SK-N-SH (cell line): ENCODE results near the gene PNKD. TPM values are rescaled to one million over a fixed set of nuclear protein-coding genes. Genes with fewer than 3 reads are reported as not detected.
"Not testable (repeated sequence)": the region's sequence is repeated elsewhere in the genome, so short reads cannot be mapped to it uniquely, and the experiment has no call there.

ENCODE experiments used
- CTCF ChIA-PET: fragments of 300-600, 350-600 bp; formaldehyde crosslinking; extraction: SDS; loops from one replicate; lab custom pipeline; 2021; lab: Yijun Ruan, JAX
- POLR2A ChIA-PET: fragments of 350-600 bp; sonication (Branson Sonifier 250); formaldehyde crosslinking; extraction: SDS; loops from one replicate; lab custom pipeline; 2020; ENCODE audit warnings: antibody characterized with exemption, inconsistent platforms; lab: Yijun Ruan, JAX
- DNase-seq: peaks from one replicate; pipeline ENCODE4 v3.0.0; 2012
- H2AFZ ChIP-seq: fragments of 200-600 bp; sonication (generic); 2 replicates; pipeline ENCODE4 v1.8.1; 2016; ENCODE audit warnings: antibody characterized with exemption, mild to moderate bottlenecking, low read depth
- H3F3A ChIP-seq: fragments of 200-600 bp; sonication (generic); replicated peaks from 2 replicates; pipeline ENCODE3; 2016; ENCODE audit warnings: antibody characterized with exemption, mild to moderate bottlenecking; ENCODE audit not compliant: insufficient read depth
- H3K27ac ChIP-seq, 2 experiments: fragments of 200-500 bp in 1 of 2; fragments of 200-600 bp in 1 of 2; sonication (Bioruptor generic) in 1 of 2; sonication (generic), shearing (Covaris generic) in 1 of 2; 2 replicates each; pipeline versions ENCODE4 v1.5.1 to v1.6.1; 2014 to 2016; ENCODE audit warnings: low read depth in 2 of 2, inconsistent platforms in 1 of 2, low read length in 1 of 2, mild to moderate bottlenecking in 1 of 2, mixed read lengths in 1 of 2
- H3K27me3 ChIP-seq: fragments of 200-600 bp; sonication (generic), shearing (Covaris generic); 2 replicates; pipeline ENCODE4 v1.6.1; 2016; ENCODE audit warnings: mixed run types; ENCODE audit not compliant: insufficient read depth
- H3K36me3 ChIP-seq, 2 experiments: fragments of 200-500 bp in 1 of 2; fragments of 200-600 bp in 1 of 2; sonication (Bioruptor generic) in 1 of 2; sonication (generic) in 1 of 2; replicated peaks in 1 of 2; 2 replicates each; pipeline versions ENCODE3 to v1.5.1; 2014 to 2016; ENCODE audit warnings: low read length in 1 of 2, mild to moderate bottlenecking in 1 of 2; ENCODE audit not compliant: insufficient read depth in 2 of 2, control insufficient read depth in 1 of 2
- H3K4me1 ChIP-seq, 2 experiments: fragments of 200-500 bp in 1 of 2; fragments of 200-600 bp in 1 of 2; sonication (Bioruptor generic) in 1 of 2; sonication (generic), shearing (Covaris generic) in 1 of 2; 2 replicates each; pipeline versions ENCODE4 v1.5.1 to v1.6.1; 2014 to 2016; ENCODE audit warnings: low read depth in 1 of 2, low read length in 1 of 2, mixed run types in 1 of 2; ENCODE audit not compliant: insufficient read depth in 2 of 2, control insufficient read depth in 1 of 2
- H3K4me2 ChIP-seq: fragments of 200-600 bp; sonication (generic), shearing (Covaris generic); 2 replicates; pipeline ENCODE4 v1.6.1; 2017; ENCODE audit warnings: mixed run types
- H3K4me3 ChIP-seq, 2 experiments: fragments of 200-500 bp in 1 of 2; fragments of 200-600 bp in 1 of 2; sonication (Bioruptor generic) in 1 of 2; sonication (generic), shearing (Covaris generic) in 1 of 2; 2 replicates each; pipeline versions ENCODE4 v1.5.1 to v1.8.1; 2014 to 2016; ENCODE audit warnings: low read depth in 2 of 2, inconsistent platforms in 1 of 2, low read length in 1 of 2, mild to moderate bottlenecking in 1 of 2, mixed read lengths in 1 of 2, moderate library complexity in 1 of 2
- H3K79me2 ChIP-seq: fragments of 200-600 bp; sonication (generic); 2 replicates; pipeline ENCODE4 v1.8.1; 2017; ENCODE audit warnings: mild to moderate bottlenecking; ENCODE audit not compliant: insufficient read depth
- H3K9ac ChIP-seq: fragments of 200-600 bp; sonication (generic); 2 replicates; pipeline ENCODE4 v1.6.1; 2017; ENCODE audit warnings: mixed run types
- H3K9me2 ChIP-seq: fragments of 200-600 bp; sonication (generic); 2 replicates; pipeline ENCODE4 v1.6.1; 2017; ENCODE audit warnings: mixed run types
- H3K9me3 ChIP-seq: fragments of 200-600 bp; sonication (generic); 2 replicates; pipeline ENCODE4 v1.6.1; 2017; ENCODE audit warnings: mixed run types, mild to moderate bottlenecking, moderate library complexity
- H4K20me1 ChIP-seq: fragments of 200-600 bp; sonication (generic); 2 replicates; pipeline ENCODE4 v1.6.1; 2017; ENCODE audit warnings: mild to moderate bottlenecking, mixed run types; ENCODE audit not compliant: insufficient read depth
- CTCF ChIP-seq: fragments of 200-600 bp; sonication (generic); IDR thresholded peaks from 2 replicates; pipeline ENCODE4 v1.6.1; 2017; ENCODE audit warnings: antibody characterized with exemption, mild to moderate bottlenecking, moderate library complexity
- ELF1 ChIP-seq: IDR thresholded peaks from 2 replicates; pipeline ENCODE4 v1.4.0; 2012
- FOSL2 ChIP-seq: IDR thresholded peaks from 2 replicates; pipeline ENCODE4 v1.4.0; 2012; ENCODE audit warnings: low read depth, mild to moderate bottlenecking, moderate library complexity, borderline replicate concordance
- FOXJ3 ChIP-seq: sonication (generic); formaldehyde crosslinking; IDR thresholded peaks from 2 replicates; pipeline ENCODE4 v1.5.1; 2020; ENCODE audit warnings: mild to moderate bottlenecking, missing genetic modification reagents
- GABPA ChIP-seq: IDR thresholded peaks from 2 replicates; pipeline ENCODE4 v1.4.0; 2012; ENCODE audit warnings: low read depth, mild to moderate bottlenecking
- GATA2 ChIP-seq: sonication (generic); formaldehyde crosslinking; IDR thresholded peaks from 2 replicates; pipeline ENCODE4 v1.5.0; 2020; ENCODE audit warnings: mild to moderate bottlenecking, missing genetic modification reagents
- IRF3 ChIP-seq: fragments of 150-350 bp; IDR thresholded peaks from 2 replicates; pipeline ENCODE4 v1.6.1; 2016; ENCODE audit warnings: mild to moderate bottlenecking, low read depth, low read length
- JUND ChIP-seq: IDR thresholded peaks from 2 replicates; pipeline ENCODE4 v1.4.0; 2012
- MAX ChIP-seq: IDR thresholded peaks from 2 replicates; pipeline ENCODE4 v1.4.0; 2012; ENCODE audit warnings: low read depth
- NFIC ChIP-seq: IDR thresholded peaks from 2 replicates; pipeline ENCODE4 v1.4.0; 2012; ENCODE audit warnings: borderline replicate concordance
- RCOR1 ChIP-seq: fragments of 150-350 bp; IDR thresholded peaks from 2 replicates; pipeline ENCODE4 v1.6.1; 2017; ENCODE audit warnings: antibody characterized with exemption, low read length
- SIN3A ChIP-seq: IDR thresholded peaks from 2 replicates; pipeline ENCODE4 v1.6.1; 2012; ENCODE audit warnings: low read depth, mild to moderate bottlenecking, low read length, moderate library complexity, borderline replicate concordance
- SMC3 ChIP-seq: IDR thresholded peaks from 2 replicates; pipeline ENCODE4 v1.6.1; 2012; ENCODE audit warnings: low read depth, low read length, improper control_type of control experiment
- TAF1 ChIP-seq: IDR thresholded peaks from 2 replicates; pipeline ENCODE4 v1.6.1; 2012; ENCODE audit warnings: low read depth, mild to moderate bottlenecking, low read length, moderate library complexity, borderline replicate concordance
- TEAD4 ChIP-seq: IDR thresholded peaks from 2 replicates; pipeline ENCODE4 v1.4.0; 2012; ENCODE audit warnings: mild to moderate bottlenecking, borderline replicate concordance; ENCODE audit not compliant: insufficient read depth
- USF2 ChIP-seq: fragments of 150-350 bp; IDR thresholded peaks from 2 replicates; pipeline ENCODE4 v1.6.1; 2017; ENCODE audit warnings: antibody characterized with exemption, low read length, low read depth, borderline replicate concordance
- WGBS: methylation state at CpG from one replicate; pipeline ENCODE4 v1.1.6; 2017; ENCODE audit warnings: low lambda C conversion rate; 5-methylcytosine and 5-hydroxymethylcytosine counted together
- polyA plus RNA-seq, 3 experiments: library from polyadenylated mRNA; depleted of rRNA; stranded (reverse); fragments of >200 nt; gene quantifications; 2 replicates each; pipeline ENCODE4 v1.2.3, GENCODE V29; 2012

PNKD gene
- polyA plus RNA-seq, 1 of the 3 experiments (the other 2 are of a cell fraction): 101 TPM

- H3K27ac ChIP-seq: no peak overlapping the region
- CTCF ChIA-PET: no interaction called here
- no peaks in the 10 kb centered on the region for H3K27me3 ChIP-seq
Measured at GRCh38 chr2:218313356-218313755, 43.0 kb downstream of the PNKD start.

GRCh38 chr2:218314764-218315163, 44.4 kb downstream of the PNKD start:
- H2AFZ ChIP-seq, H4K20me1 ChIP-seq, H3K4me3 ChIP-seq, H3K36me3 ChIP-seq, H3K9me2 ChIP-seq, H3K4me1 ChIP-seq, H3K27ac ChIP-seq, H3K9ac ChIP-seq, H3K4me2 ChIP-seq, H3K9me3 ChIP-seq, H3K79me2 ChIP-seq, H3F3A ChIP-seq, DNase-seq, POLR2A ChIA-PET, H3K27me3 ChIP-seq: not testable (repeated sequence)
- 74% methylated on average over 4 of the region's 4 CpGs for WGBS
- CTCF ChIA-PET: interaction anchor here (0.8 to 2.3 kb wide), 3 partner anchors 13 to 82 kb away, joined by 3 to 12 read pairs (median 3); no protein-coding TSS in a partner anchor

More at GRCh38 chr2:218313356-218313755, 43.0 kb downstream of the PNKD start:
- no peaks in the 10 kb centered on the region for H3K4me1 ChIP-seq
- H3K9me2 ChIP-seq: no peaks in the 10 kb centered on the region
- POLR2A ChIA-PET: no interaction called here
- H3K79me2 ChIP-seq: no peaks in the 10 kb centered on the region
- no peaks in the 10 kb centered on the region for H3F3A ChIP-seq
- H3K36me3 ChIP-seq: no peaks in the 10 kb centered on the region
- no peak overlapping the region for H3K9ac ChIP-seq
- no peaks in the 10 kb centered on the region for H3K9me3 ChIP-seq
- no peak overlapping the region for H3K4me3 ChIP-seq
- no peaks in the 10 kb centered on the region for H4K20me1 ChIP-seq
- H3K4me2 ChIP-seq: no peak overlapping the region
- H2AFZ ChIP-seq: no peak overlapping the region
- no peak for TF ChIP-seq ELF1
- TF ChIP-seq MAX: no peak
- no peak for TF ChIP-seq TAF1
- TF ChIP-seq RCOR1: no peak
- TF ChIP-seq IRF3: no peak
- TF ChIP-seq GATA2 (CRISPR knock-in tag): no peak
- no peak for TF ChIP-seq GABPA
- no peak for TF ChIP-seq SMC3
- no peak for TF ChIP-seq NFIC
- no peak for TF ChIP-seq FOXJ3 (CRISPR knock-in tag)
- TF ChIP-seq SIN3A: no peak
- TF ChIP-seq FOSL2: no peak
- no peak for TF ChIP-seq JUND
- TF ChIP-seq TEAD4: no peak
- no peak for TF ChIP-seq CTCF
- TF ChIP-seq USF2: no peak
- 95% methylated on average over 1 of the region's 1 CpG for WGBS
- DNase-seq: no peak
